Bone marrow (tissue), 2 donors: ENCODE results near the gene CALHM1.
A peak's percentile ranks its signal among the peaks of the same experiment; 100 is the strongest.
"Not testable (repeated sequence)": the region's sequence is repeated elsewhere in the genome, so short reads cannot be mapped to it uniquely, and the experiment has no call there.

Experiments used
- DNase-seq, 2 donors: peaks; one replicate each; lab custom pipeline; 2025; lab: John Stamatoyannopoulos, UW

CALHM1 gene

DNA sequence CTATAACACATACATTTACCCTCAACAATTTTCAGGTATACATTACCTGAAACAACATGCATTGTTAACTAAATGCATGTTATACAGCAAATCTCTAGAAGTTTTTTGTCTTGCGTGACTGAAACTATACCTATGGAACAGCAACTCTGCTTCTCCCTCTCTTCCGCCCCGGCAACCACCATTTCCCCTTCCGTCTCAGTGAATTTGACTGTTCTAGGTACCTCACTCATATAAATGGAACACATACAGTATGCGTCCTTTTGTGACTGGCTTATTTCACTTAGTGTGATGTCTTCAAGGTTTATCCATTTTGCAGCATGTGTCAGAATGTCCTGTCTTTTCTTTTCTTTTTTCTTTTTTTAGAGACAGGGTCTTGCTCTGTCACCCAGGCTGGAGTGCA lies 29.1 kb downstream of the CALHM1 start:
- DNase-seq = no peak

DNA sequence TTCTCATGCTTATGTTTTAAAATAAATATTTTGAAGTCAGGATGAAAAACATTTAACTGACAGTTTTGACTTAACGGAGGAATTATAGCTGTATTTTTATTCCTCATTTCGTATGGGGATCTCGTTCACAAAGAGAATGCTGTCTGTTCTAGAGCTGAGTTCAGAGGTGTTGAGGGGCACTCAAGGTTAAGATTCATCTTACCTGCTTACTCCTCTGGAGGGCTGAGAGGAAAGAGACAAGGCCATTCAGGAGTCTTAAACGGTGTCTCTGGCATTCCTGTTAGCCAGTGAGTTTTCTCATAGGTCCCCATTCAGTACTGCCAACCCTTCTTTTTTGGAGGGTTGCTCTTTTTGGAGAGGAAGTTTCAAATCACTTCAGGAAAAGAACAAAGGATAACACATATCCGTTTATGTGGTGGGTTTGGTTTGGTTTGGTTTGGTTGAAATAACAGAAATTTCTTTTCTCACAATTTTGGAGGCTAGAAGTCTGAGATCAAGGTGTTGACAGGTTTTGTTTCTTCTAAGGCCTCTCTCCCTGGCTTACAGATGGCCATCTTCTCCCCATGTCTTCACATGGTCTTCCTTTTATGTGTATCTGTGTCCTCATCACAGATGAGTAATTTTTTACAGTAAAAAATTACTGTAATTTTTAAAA lies 29.6 kb downstream of the CALHM1 start:
- DNase-seq = no peak

DNA sequence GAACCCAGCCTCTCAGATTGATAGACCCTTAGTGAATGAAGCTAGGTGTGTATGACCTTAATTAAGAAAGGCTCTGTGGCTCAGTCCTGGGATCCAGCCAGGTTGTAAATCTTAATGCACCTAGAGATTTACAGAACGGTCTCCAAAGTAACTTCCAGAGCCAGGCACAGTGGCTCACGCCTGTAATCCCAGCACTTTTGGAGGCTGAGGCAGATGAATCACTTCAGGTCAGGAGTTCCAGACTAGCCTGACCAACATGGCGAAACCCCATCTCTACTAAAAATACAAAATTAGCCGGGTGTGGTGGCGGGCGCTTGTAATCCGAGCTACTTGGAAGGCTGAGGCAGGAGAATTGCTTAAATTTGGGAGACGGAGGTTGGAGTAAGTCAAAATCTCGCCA lies 30.8 kb downstream of the CALHM1 start:
- DNase-seq = no peak

DNA sequence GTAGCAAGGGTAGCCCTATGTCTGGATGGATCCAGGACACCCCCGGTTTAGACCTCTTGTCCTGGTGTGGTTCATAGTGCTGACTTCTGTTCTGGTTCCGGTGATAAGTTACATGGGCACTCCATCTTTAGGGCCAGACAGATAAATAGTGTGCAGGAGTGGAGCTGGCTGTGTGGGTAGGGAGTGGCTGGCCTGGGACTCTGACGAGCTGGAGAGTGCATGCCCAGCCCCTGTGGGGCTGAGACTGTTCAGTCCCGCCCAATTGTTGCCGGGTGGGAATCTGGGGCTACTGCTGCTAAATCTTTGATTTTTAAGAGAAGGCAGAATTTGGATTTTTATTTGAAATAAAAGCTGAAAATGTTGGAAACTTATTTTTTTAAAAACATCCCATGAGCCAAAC lies 35.0 kb downstream of the CALHM1 start:
- no peak for DNase-seq

DNA sequence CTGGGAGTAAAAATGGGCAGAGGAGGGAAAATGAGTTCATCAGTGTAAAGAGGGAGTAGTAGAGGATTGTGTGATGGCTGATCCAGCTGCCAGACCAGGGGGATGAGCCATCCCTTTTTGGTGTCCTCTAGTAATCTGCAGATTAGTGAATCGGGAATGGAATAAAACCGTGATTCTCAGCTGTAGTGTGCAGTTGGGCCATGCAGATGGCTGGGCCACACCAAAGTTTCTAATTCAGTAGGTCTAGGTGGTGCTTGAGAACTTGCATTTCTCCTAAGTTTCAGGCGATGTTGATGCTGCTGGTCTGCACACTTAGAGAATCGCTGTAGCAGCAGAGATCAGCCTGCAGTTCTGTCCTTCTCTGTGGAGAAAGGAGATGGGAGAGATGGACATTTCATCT lies 39.6 kb downstream of the CALHM1 start:
- DNase-seq = no peak

DNA sequence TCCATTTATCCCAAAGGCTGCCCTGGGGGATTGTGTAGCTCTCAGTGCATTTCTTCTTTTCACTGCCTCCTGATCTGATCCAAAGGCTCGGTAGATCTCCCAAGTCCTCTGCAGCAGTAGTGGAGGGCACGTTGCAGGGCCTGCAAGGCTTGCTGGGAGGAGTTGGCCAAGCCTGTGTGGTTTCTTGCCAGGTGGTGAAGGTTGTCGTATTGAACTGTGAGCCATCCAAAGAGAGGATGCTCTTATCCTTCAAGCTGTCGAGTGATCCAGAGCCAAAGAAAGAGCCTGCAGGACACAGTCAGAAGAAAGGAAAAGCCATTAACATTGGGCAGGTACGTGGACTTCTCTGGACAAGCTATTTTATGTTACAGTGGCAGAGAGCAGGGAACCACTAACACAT lies 41.1 kb downstream of the CALHM1 start:
- no peak for DNase-seq

DNA sequence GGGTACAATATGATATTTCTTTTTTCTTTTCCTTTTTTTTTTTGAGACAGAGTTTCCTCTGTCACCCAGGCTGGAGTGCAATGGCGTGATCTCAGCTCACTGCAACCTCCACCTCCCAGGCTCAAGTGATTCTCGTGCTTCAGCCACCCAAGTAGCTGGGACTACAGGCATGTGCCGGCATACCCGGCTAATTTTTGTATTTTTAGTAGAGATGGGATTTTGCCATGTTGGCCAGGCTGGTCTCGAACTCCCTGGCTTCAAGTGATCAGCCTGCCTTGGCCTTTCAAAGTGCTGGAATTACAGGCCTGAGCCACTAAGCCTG lies 41.6 kb downstream of the CALHM1 start:
- DNase-seq = not testable (repeated sequence)

DNA sequence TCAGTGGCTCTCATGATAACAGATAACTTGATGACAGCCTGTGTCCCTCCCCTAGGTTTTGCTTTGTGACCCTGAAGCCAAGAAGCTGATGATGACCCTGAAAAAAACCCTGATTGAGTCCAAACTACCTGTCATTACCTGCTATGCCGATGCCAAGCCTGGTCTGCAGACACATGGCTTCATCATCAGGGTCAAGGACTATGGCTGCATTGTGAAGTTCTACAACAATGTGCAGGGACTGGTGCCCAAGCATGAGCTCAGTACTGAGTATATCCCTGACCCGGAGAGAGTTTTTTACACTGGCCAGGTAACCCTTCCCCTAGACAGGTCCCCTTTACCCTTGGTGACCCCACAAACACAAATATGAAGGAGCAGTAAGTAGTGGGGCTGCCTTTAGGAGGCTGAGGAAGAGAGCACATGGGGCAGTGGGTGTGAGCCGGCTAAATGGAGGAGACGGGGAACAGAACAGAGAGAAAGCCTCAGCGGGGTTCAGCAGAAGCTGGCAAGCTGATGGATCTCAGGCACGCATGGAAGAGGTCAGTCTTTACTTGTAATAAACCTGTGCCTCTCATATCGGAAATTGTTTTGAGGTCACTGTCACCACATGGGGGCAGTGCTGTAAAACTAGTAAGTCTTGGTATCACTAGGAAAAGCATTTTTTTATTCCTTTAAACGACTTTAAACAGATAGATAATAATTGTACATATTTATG lies 42.1 kb downstream of the CALHM1 start:
- peak; percentile 6 to 22 for DNase-seq

DNA sequence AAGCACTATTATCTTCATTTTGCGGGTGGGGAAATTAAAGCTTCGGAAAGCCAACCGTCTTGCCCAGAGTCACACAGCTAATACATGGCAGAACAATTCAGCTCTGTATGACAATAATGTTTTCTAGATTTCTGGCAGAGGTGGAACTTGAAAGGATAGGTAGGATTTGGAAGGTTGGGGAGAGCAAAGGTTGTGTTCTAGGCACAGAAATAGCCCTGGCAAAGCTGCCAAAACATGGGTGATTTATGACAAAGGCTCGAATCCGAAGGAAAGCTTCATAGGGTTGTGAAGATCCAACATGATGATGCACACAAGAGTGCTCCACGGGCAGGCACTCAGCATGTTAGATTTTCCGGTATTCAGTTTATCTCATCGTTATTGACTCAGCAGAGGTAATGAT lies 43.1 kb downstream of the CALHM1 start:
- no peak for DNase-seq

DNA sequence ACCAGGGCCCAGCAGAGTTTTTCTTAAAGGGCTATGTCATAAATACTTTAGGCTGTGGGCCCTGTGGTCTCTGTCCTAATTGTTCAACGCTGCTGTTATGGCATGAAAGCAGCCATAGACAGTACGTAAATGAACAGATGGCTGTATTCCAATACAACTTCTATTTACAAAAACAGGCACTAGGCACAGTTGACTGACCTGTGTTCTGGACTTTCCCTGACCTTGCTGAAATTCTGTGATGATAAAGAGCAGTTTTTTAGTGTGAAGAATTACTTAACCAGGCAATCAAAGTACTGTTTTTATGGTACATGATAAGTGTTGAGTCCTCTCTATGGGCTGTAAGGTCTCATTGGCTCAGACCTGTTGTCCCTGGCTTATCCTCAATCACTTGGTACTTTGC lies 45.1 kb downstream of the CALHM1 start:
- DNase-seq = no peak
